Measurements from ENCODE around the gene TAF3. TPM values are rescaled to one million over a fixed set of nuclear protein-coding genes. Genes with fewer than 3 reads are reported as not detected.

Gene TAF3
- total and polyA plus RNA-seq, 2 donors (not counting 1 experiment from before 2014, with no cell fraction given), result 7.0 to 20.1 TPM

DNA sequence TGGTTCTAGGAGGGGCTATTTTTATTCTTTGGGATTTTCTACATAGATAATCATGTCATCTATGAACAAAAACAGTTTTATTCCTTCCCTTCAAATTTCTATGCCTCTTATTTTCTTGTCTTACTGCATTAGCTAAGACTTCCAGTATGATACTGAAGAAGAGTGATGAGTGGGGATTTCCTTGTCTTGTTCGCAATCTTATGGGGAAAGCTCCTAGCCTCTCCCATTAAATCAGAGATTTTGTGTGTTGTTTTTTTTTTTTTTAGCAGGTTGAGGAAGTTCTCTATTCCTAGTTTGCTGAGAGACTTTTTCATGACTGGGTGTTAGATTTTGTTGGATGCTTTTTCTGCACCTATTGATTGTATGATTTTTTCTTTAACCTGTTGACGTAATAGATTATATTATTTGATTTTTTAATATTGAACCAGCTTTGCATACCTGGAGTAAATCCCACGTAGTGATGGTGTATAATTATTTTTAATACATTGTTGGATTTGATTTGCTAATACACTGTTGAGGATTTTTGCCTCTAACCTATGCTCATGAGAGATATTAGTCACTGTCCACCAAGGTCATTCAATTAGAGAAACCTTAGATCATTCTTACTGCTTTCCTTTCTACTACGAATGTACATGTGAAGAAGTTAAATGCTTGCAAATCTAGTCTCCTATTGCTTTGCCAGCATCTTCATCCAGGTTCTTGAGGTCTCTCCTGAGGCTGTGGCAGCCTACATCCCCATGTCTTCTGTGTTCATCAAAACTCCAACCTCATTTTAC is 23.9 kb upstream of the TAF3 start:
- H3K27me3 ChIP-seq (replicated peaks in 1 of 4; ENCODE audit: control extremely low read depth in 1 of 4, control insufficient read depth in 3 of 4, insufficient read depth in 4 of 4, low read length in 3 of 4), result no peaks in the 10 kb centered on the region
- H3K9me3 Mint-ChIP-seq (ENCODE audit: insufficient read depth), result no peaks in the 10 kb centered on the region
- WGBS (ENCODE audit: insufficient coverage), result no CpG with 5 or more reads among the region's 4 CpGs

DNA sequence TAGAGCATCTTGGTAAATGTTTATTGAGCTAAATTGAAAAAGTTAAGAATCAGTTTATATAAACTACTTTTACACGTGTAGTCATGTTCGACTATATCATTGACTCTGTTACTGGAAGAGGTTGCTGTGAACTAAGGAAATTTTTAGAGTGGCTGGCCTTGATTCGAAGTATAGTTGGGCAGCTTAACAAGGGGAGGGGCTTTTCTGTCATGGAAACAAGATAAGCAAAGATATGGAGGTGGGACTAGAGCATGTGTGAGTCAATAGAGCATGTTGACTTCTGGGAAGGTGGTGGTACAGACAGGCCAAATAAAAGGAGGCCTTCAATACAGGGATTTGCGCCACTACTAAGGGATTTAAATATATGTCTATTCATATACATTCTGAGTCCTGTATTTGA is 22.7 kb upstream of the TAF3 start:
- Mint-ChIP-seq H3K27ac (no peak overlapping the region), H3K4me1 (peaks cover 38% of the 10 kb centered on the region), H3K9me3 (ENCODE audit: insufficient read depth) (no peaks in the 10 kb centered on the region), H3K4me3 (no peak overlapping the region), H3K27me3 (no peaks in the 10 kb centered on the region)
- no peaks in the 10 kb centered on the region for H3K27me3 ChIP-seq (replicated peaks in 1 of 4; ENCODE audit: control extremely low read depth in 1 of 4, control insufficient read depth in 3 of 4, insufficient read depth in 4 of 4, low read length in 3 of 4)
- no peak overlapping the region for H3K27ac ChIP-seq (ENCODE audit: low read length in 2 of 2)
- peaks cover 7 to 39% of the 10 kb centered on the region in 2 experiments for H3K36me3 ChIP-seq (replicated peaks in 1 of 2; ENCODE audit: control extremely low read depth in 1 of 2, control insufficient read depth in 1 of 2, extremely low read depth in 1 of 2, insufficient read depth in 2 of 2, low read length in 1 of 2)
- no peaks in the 10 kb centered on the region for H3K4me1 ChIP-seq (ENCODE audit: control insufficient read depth in 2 of 2, insufficient read depth in 2 of 2, low read length in 2 of 2)
- peaks cover 58% of the 10 kb centered on the region for H4K20me1 ChIP-seq (ENCODE audit: control insufficient read depth, insufficient read depth, low read length, poor library complexity, severe bottlenecking)
- no peak overlapping the region for H3K4me2 ChIP-seq (replicated peaks; ENCODE audit: low read depth, low read length, poor library complexity, severe bottlenecking)
- 90% methylated on average over 1 of the region's 4 CpGs for WGBS (ENCODE audit: insufficient coverage)
- intact Hi-C loops (cut with micrococcal nuclease), result no loop called here
- H3K4me3 ChIP-seq (ENCODE audit: control extremely low read depth in 1 of 5, extremely low read depth in 1 of 5, insufficient read depth in 1 of 5, low read depth in 2 of 5, low read length in 4 of 5), result no peak overlapping the region
- H3K79me2 ChIP-seq (ENCODE audit: control insufficient read depth, insufficient read depth, low read length), result peaks cover 81% of the 10 kb centered on the region
- no peaks in the 10 kb centered on the region for H3K9me3 ChIP-seq (ENCODE audit: control extremely low read depth in 1 of 3, control insufficient read depth in 2 of 3, insufficient read depth in 1 of 3, low read length in 2 of 3)
- TF ChIP-seq, protein P1, sequence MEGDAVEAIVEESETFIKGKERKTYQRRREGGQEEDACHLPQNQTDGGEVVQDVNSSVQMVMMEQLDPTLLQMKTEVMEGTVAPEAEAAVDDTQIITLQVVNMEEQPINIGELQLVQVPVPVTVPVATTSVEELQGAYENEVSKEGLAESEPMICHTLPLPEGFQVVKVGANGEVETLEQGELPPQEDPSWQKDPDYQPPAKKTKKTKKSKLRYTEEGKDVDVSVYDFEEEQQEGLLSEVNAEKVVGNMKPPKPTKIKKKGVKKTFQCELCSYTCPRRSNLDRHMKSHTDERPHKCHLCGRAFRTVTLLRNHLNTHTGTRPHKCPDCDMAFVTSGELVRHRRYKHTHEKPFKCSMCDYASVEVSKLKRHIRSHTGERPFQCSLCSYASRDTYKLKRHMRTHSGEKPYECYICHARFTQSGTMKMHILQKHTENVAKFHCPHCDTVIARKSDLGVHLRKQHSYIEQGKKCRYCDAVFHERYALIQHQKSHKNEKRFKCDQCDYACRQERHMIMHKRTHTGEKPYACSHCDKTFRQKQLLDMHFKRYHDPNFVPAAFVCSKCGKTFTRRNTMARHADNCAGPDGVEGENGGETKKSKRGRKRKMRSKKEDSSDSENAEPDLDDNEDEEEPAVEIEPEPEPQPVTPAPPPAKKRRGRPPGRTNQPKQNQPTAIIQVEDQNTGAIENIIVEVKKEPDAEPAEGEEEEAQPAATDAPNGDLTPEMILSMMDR (IDR thresholded peaks at IDR 0.05), result no peak
- TF ChIP-seq EZH2 (IDR thresholded peaks at IDR 0.05; ENCODE audit: borderline replicate concordance, insufficient read depth, low read depth, low read length, poor library complexity, severe bottlenecking), result no peak
- ChIA-PET CTCF (no interaction called here), POLR2A (no interaction called here)
- DNase-seq (no peak), ATAC-seq (ENCODE audit: low read depth) (no peak)
- H3K9ac ChIP-seq (ENCODE audit: low read length), result no peak overlapping the region
- H2AFZ ChIP-seq (ENCODE audit: insufficient read depth, low read depth, low read length, poor library complexity, severe bottlenecking), result no peak overlapping the region

More for the DNA sequence above, 23.9 kb upstream of the TAF3 start:
- Histone ChIP-seq H3K4me1 (ENCODE audit: control insufficient read depth in 2 of 2, insufficient read depth in 2 of 2, low read length in 2 of 2) (peaks cover 5% of the 10 kb centered on the region in 2 donors), H3K27ac (ENCODE audit: low read length in 2 of 2) (no peak overlapping the region), H3K9ac (ENCODE audit: low read length) (no peak overlapping the region), H3K36me3 (replicated peaks in 1 of 2; ENCODE audit: control extremely low read depth in 1 of 2, control insufficient read depth in 1 of 2, extremely low read depth in 1 of 2, insufficient read depth in 2 of 2, low read length in 1 of 2) (peaks cover 4 to 32% of the 10 kb centered on the region in 2 experiments), H3K79me2 (ENCODE audit: control insufficient read depth, insufficient read depth, low read length) (peaks cover 92% of the 10 kb centered on the region), H3K4me3 (ENCODE audit: control extremely low read depth in 1 of 5, extremely low read depth in 1 of 5, insufficient read depth in 1 of 5, low read depth in 2 of 5, low read length in 4 of 5) (no peak overlapping the region), H3K9me3 (ENCODE audit: control extremely low read depth in 1 of 3, control insufficient read depth in 2 of 3, insufficient read depth in 1 of 3, low read length in 2 of 3) (no peaks in the 10 kb centered on the region), H4K20me1 (ENCODE audit: control insufficient read depth, insufficient read depth, low read length, poor library complexity, severe bottlenecking) (peaks cover 64% of the 10 kb centered on the region), H2AFZ (ENCODE audit: insufficient read depth, low read depth, low read length, poor library complexity, severe bottlenecking) (no peak overlapping the region), H3K4me2 (replicated peaks; ENCODE audit: low read depth, low read length, poor library complexity, severe bottlenecking) (no peak overlapping the region)
- TF ChIP-seq, protein P1 (IDR thresholded peaks at IDR 0.05), result no peak
- no peak for TF ChIP-seq EZH2 (IDR thresholded peaks at IDR 0.05; ENCODE audit: borderline replicate concordance, insufficient read depth, low read depth, low read length, poor library complexity, severe bottlenecking)
- ATAC-seq (ENCODE audit: low read depth), result no peak
- intact Hi-C loops (cut with micrococcal nuclease), result no loop called here
- no peak for DNase-seq
- POLR2A ChIA-PET, result no interaction called here
- H3K4me1 Mint-ChIP-seq, result peaks cover 44% of the 10 kb centered on the region
- H3K27ac Mint-ChIP-seq, result no peak overlapping the region
- no peaks in the 10 kb centered on the region for H3K27me3 Mint-ChIP-seq
- CTCF ChIA-PET, result no interaction called here
- H3K4me3 Mint-ChIP-seq, result no peak overlapping the region
